Measurements from ENCODE around the gene MED13. TPM values are rescaled to one million over a fixed set of nuclear protein-coding genes. Genes with fewer than 3 reads are reported as not detected.
"Not testable (repeated sequence)": the region's sequence is repeated elsewhere in the genome, so short reads cannot be mapped to it uniquely, and the experiment has no call there.

MED13 gene
- total and polyA plus RNA-seq, 3 experiments from 2014 or later = 3.4 to 63.3 (median 61.2) TPM

DNA sequence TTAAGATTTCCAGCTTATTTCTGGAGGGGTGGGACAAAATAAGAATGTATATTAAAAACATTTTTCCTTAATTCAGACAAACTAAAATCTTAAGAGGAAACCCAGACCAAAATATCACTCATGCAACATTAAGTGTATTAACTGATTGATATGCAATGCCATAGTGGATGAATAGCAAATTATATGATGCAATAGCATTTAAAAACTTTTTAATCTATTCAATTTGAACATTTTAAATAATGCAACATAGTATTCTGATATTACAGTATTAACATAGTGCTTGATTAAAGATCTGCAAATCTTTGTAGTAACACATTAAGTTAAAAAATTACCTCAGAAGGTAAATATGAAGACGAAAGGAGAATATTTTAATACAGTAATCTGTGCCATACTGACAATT lies 122.0 kb downstream of the MED13 start:
- Histone ChIP-seq H3K27me3 (ENCODE audit: insufficient read depth, low read length, poor library complexity, severe bottlenecking) (no peaks in the 10 kb centered on the region), H3K4me1 (ENCODE audit: insufficient read depth, low read length) (no peaks in the 10 kb centered on the region), H3K27ac (ENCODE audit: low read depth, low read length) (no peak overlapping the region), H3K36me3 (ENCODE audit: insufficient read depth, low read length) (peaks cover 15% of the 10 kb centered on the region), H3K4me3 (ENCODE audit: low read length) (no peak overlapping the region), H3K9me3 (ENCODE audit: low read length) (no peaks in the 10 kb centered on the region)
- no peaks in the 10 kb centered on the region for H3K9me3 Mint-ChIP-seq
- no peak for DNase-seq
- no peaks in the 10 kb centered on the region for H3K4me1 Mint-ChIP-seq
- H3K36me3 Mint-ChIP-seq = peaks cover 0 to 51% (median 5%) of the 10 kb centered on the region in 3 donors
- H3K4me3 Mint-ChIP-seq = no peak overlapping the region
- POLR2A ChIA-PET = no interaction called here
- H3K27ac Mint-ChIP-seq = peak overlapping the region in 1 of 8 donors; percentile 17
- CTCF ChIA-PET = no interaction called here
- no peaks in the 10 kb centered on the region for H3K27me3 Mint-ChIP-seq

DNA sequence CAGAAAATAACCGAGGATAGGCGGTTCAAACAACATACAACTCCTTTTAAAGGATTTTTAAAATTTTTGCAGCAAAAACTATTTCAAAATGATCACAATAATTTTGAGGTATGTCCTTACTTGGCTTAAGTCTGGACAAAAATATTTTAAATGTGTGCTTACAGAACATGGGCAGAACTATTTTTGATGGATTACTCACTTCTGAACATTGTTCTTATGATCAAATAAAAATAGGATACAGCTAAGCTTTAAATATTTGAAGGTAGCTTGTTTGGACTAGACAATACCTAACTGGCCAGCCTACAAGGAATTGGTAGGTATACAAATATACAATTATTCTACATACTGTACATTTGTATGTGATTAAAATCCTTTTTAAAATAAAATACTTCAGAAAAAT lies 123.0 kb downstream of the MED13 start:
- DNase-seq = no peak
- Mint-ChIP-seq H3K9me3 (no peaks in the 10 kb centered on the region), H3K4me1 (no peaks in the 10 kb centered on the region), H3K27ac (peak overlapping the region in 1 of 8 donors; percentile 74), H3K36me3 (peaks cover 0 to 41% (median 5%) of the 10 kb centered on the region in 3 donors), H3K4me3 (no peak overlapping the region), H3K27me3 (no peaks in the 10 kb centered on the region)
- H3K27me3 ChIP-seq (ENCODE audit: insufficient read depth, low read length, poor library complexity, severe bottlenecking) = no peaks in the 10 kb centered on the region
- no peak overlapping the region for H3K4me3 ChIP-seq (ENCODE audit: low read length)
- H3K4me1 ChIP-seq (ENCODE audit: insufficient read depth, low read length) = no peaks in the 10 kb centered on the region
- POLR2A ChIA-PET = no interaction called here
- H3K36me3 ChIP-seq (ENCODE audit: insufficient read depth, low read length) = peaks cover 15% of the 10 kb centered on the region
- no peaks in the 10 kb centered on the region for H3K9me3 ChIP-seq (ENCODE audit: low read length)
- no peak overlapping the region for H3K27ac ChIP-seq (ENCODE audit: low read depth, low read length)
- CTCF ChIA-PET = no interaction called here

DNA sequence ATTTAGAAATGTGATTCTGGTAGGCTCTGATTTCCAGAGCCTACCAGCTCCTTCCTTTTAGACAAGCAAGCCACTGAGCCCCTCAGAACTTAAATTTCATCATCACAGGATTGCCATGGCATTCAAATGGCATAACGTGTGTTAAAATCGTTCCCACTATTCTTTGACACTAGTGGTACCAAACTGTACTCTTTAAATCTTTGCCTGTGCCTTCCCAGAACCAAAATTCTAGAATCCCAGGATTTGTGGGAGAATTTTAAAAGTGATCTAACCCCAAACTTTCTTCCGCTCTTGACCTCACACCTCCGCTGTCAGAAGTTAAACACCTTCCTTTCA lies 137.0 kb downstream of the MED13 start:
- Histone ChIP-seq H3K27ac (ENCODE audit: low read depth, low read length) (peak overlapping the region; percentile 84), H3K4me1 (ENCODE audit: insufficient read depth, low read length) (peaks cover 17% of the 10 kb centered on the region), H3K9me3 (ENCODE audit: low read length) (no peaks in the 10 kb centered on the region), H3K27me3 (ENCODE audit: insufficient read depth, low read length, poor library complexity, severe bottlenecking) (no peaks in the 10 kb centered on the region), H3K36me3 (ENCODE audit: insufficient read depth, low read length) (peaks cover 11% of the 10 kb centered on the region), H3K4me3 (ENCODE audit: low read length) (peak overlapping the region; percentile 89)
- Mint-ChIP-seq H3K27me3 (peaks cover 2 to 4% of the 10 kb centered on the region in 2 donors), H3K4me3 (peak overlapping the region; percentile 86 to 96 (median 92)), H3K27ac (peak overlapping the region; percentile 92 to 98 (median 96)), H3K9me3 (no peaks in the 10 kb centered on the region), H3K36me3 (peaks cover 0 to 33% (median 0%) of the 10 kb centered on the region in 3 donors), H3K4me1 (peaks cover 18 to 27% (median 22%) of the 10 kb centered on the region in 3 donors)
- CTCF ChIA-PET = interaction anchor here (1.2 to 1.9 kb wide), 2 partner anchors 15 to 24 kb away, joined by 3 to 4 read pairs; no protein-coding TSS in a partner anchor
- no peak for DNase-seq
- POLR2A ChIA-PET = interaction anchor here (0.5 to 0.7 kb wide), 3 partner anchors 27 to 70 kb away, joined by 3 read pairs; no protein-coding TSS in a partner anchor

DNA sequence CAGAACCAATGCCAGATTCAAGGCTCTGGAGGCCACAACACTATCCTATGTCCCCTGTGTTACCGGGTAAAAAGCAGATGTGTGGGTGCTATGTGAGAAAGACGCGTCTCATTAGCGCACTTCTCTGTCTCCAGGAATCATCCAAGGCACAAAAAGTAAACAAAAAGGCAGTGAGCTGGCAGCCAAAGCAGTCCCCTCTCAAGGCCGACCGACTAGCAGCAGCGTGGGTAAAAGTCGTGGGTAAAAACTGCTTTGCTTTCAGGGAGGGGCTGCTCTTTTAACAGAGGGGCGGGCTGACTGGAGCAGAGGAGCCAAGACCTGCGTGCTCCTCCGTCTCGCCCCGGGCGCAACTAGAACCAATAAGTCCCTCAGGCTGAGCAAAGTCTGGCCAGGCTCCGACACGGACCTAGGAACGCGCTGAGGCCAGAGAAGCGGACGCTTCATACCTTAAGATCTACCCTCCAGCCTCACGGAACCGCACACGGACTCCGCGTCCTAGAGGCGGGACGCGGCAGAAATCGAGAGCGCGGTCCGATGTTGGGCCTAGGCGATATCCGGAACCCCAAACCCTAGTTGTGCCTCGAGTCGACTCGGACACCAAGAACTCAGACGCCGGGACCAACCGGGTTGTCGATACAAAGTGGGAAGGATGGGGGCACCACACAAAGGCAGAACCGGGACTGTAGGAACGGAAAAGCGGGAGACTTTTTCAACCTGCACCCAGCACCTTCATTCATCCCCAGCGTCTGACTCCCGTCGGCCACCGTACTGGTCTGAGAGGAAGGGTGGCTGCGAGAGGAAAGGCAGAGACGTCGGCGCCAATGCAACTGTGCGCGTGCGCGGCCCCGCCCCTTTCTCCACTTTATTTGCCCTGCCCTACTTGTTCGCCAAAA lies 137.6 kb downstream of the MED13 start, which contains the start of gene INTS2:
INTS2 (minus strand) TSS at position 775 of the 893 bp plus-strand sequence. CDS start 1,338 bp downstream, outside the sequence.
- Histone ChIP-seq H3K9me3 (ENCODE audit: low read length) (no peaks in the 10 kb centered on the region), H3K27me3 (ENCODE audit: insufficient read depth, low read length, poor library complexity, severe bottlenecking) (no peaks in the 10 kb centered on the region), H3K4me1 (ENCODE audit: insufficient read depth, low read length) (peaks cover 17% of the 10 kb centered on the region), H3K4me3 (ENCODE audit: low read length) (peak within 1 kb of the TSS; percentile 89), H3K27ac (ENCODE audit: low read depth, low read length) (peak within 1 kb of the TSS; percentile 84), H3K36me3 (ENCODE audit: insufficient read depth, low read length) (peaks cover 11% of the 10 kb centered on the region)
- peak; percentile 92 to 97 (median 94) for DNase-seq
- Mint-ChIP-seq H3K4me3 (peak within 1 kb of the TSS; percentile 86 to 96 (median 92)), H3K36me3 (peaks cover 0 to 35% (median 0%) of the 10 kb centered on the region in 3 donors), H3K4me1 (peaks cover 18 to 27% (median 22%) of the 10 kb centered on the region in 3 donors), H3K9me3 (no peaks in the 10 kb centered on the region), H3K27ac (peak within 1 kb of the TSS; percentile 92 to 98 (median 96)), H3K27me3 (peaks cover 2 to 4% of the 10 kb centered on the region in 2 donors)
- POLR2A ChIA-PET = interaction anchor here (0.6 to 0.7 kb wide), 2 partner anchors 27 to 71 kb away, joined by 3 read pairs; no protein-coding TSS in a partner anchor
- CTCF ChIA-PET = interaction anchor here (1.2 to 1.9 kb wide), 2 partner anchors 14 to 23 kb away, joined by 3 to 4 read pairs; no protein-coding TSS in a partner anchor

DNA sequence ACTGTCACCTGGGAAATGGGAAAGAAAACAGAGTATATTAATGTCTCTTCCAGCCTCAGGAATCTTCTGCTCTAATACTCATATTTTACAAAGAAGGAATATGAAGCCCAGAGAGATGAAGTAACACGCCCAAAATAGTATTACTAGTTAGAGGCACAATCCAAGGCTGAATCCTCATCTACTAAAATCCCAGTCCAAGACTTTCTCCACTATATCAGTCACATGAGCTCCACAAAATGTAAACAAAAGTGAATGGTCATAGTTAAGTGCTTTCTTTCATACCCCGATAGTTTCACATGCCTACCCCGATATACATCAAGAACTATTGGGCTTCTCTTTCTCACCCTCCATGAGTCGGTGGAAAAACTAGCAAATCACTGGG lies 138.3 kb downstream of the MED13 start:
- no peak for DNase-seq
- H3K27ac Mint-ChIP-seq = peak overlapping the region; percentile 92 to 98 (median 96)
- ChIA-PET CTCF (interaction anchor here (1.9 kb wide), 1 partner anchor 22 kb away, joined by 4 read pairs; no protein-coding TSS in a partner anchor), POLR2A (no interaction called here)
- no peaks in the 10 kb centered on the region for H3K27me3 ChIP-seq (ENCODE audit: insufficient read depth, low read length, poor library complexity, severe bottlenecking)
- H3K4me1 ChIP-seq (ENCODE audit: insufficient read depth, low read length) = peaks cover 17% of the 10 kb centered on the region
- H3K4me3 Mint-ChIP-seq = peak overlapping the region; percentile 86 to 96 (median 92)
- H3K4me3 ChIP-seq (ENCODE audit: low read length) = peak overlapping the region; percentile 89
- no peaks in the 10 kb centered on the region for H3K9me3 Mint-ChIP-seq
- peaks cover 18 to 27% (median 22%) of the 10 kb centered on the region in 3 donors for H3K4me1 Mint-ChIP-seq
- H3K9me3 ChIP-seq (ENCODE audit: low read length) = no peaks in the 10 kb centered on the region
- peak overlapping the region; percentile 84 for H3K27ac ChIP-seq (ENCODE audit: low read depth, low read length)
- peaks cover 2 to 4% of the 10 kb centered on the region in 2 donors for H3K27me3 Mint-ChIP-seq
- H3K36me3 ChIP-seq (ENCODE audit: insufficient read depth, low read length) = peaks cover 11% of the 10 kb centered on the region
- H3K36me3 Mint-ChIP-seq = peaks cover 0 to 38% (median 0%) of the 10 kb centered on the region in 3 donors

DNA sequence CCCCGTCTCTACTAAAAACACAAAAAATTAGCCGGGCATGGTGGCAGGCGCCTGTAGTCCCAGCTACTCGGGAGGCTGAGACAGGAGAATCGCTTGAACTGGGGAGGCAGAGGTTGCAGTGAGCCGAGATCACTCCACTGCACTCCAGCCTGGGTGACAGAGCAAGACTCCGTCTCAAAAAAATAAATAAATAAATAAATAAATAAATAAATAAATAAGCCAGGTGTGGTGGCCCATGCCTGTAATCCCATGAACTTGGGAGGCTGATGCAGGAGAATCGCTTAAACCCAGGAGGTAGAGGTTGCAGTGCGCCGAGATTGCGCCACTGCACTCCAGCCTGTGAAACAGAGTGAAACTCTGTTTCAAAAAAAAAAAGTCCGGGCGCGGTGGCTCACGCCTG lies 149.9 kb downstream of the MED13 start:
- H3K27ac ChIP-seq (ENCODE audit: low read depth, low read length); H3K9me3 ChIP-seq (ENCODE audit: low read length); DNase-seq; H3K4me3 Mint-ChIP-seq; H3K4me1 ChIP-seq (ENCODE audit: insufficient read depth, low read length); H3K27me3 Mint-ChIP-seq; H3K4me3 ChIP-seq (ENCODE audit: low read length); H3K27me3 ChIP-seq (ENCODE audit: insufficient read depth, low read length, poor library complexity, severe bottlenecking); CTCF ChIA-PET; H3K9me3 Mint-ChIP-seq; H3K27ac Mint-ChIP-seq; POLR2A ChIA-PET: not testable (repeated sequence)
- peaks cover 11% of the 10 kb centered on the region for H3K36me3 ChIP-seq (ENCODE audit: insufficient read depth, low read length)
- Mint-ChIP-seq H3K4me1 (peaks cover 8 to 12% (median 9%) of the 10 kb centered on the region in 3 donors), H3K36me3 (peaks cover 10 to 63% (median 22%) of the 10 kb centered on the region in 3 donors)

DNA sequence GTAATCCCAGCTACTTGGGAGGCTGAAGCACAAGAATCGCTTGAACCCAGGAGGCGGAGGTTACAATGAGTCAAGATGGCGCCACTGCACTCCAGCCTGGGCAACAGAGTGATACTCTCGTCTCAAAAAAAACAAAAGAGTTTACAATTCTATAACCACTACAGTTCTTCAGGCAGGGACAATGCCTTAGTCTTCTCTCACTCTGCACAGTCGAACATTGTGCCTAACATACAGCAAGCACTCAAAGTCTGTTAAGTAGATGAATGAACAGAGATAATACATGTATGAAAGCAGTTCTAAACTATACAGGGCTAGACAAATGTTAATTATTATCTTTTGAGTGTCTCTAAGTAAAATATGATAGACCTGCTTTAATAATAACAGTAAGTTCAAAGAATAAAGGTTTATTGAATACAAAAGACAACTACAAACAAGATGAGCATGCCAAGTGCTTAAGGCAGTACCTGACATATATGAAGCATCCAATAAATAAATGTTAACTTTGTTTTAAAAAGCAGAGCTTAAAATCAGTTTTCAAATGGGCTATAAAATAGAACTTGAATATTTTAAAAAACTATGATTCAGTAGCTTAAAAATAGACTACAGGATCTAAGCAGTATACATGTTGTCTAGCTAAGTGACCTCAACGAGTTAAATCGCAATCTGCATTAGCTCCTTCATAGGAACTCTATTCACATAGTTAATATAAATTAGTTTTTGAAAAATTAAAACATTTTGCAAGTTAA lies 156.6 kb downstream of the MED13 start:
- H3K36me3 Mint-ChIP-seq = peaks cover 8 to 55% (median 23%) of the 10 kb centered on the region in 3 donors
- Histone ChIP-seq H3K27ac (ENCODE audit: low read depth, low read length) (no peak overlapping the region), H3K36me3 (ENCODE audit: insufficient read depth, low read length) (peaks cover 18% of the 10 kb centered on the region), H3K4me1 (ENCODE audit: insufficient read depth, low read length) (no peaks in the 10 kb centered on the region), H3K9me3 (ENCODE audit: low read length) (no peaks in the 10 kb centered on the region), H3K4me3 (ENCODE audit: low read length) (no peak overlapping the region), H3K27me3 (ENCODE audit: insufficient read depth, low read length, poor library complexity, severe bottlenecking) (no peaks in the 10 kb centered on the region)
- H3K9me3 Mint-ChIP-seq = no peaks in the 10 kb centered on the region
- DNase-seq = no peak
- H3K27me3 Mint-ChIP-seq = no peaks in the 10 kb centered on the region
- ChIA-PET POLR2A (no interaction called here), CTCF (no interaction called here)
- H3K4me3 Mint-ChIP-seq = no peak overlapping the region
- peaks cover 7 to 14% (median 10%) of the 10 kb centered on the region in 3 donors for H3K4me1 Mint-ChIP-seq
- peak overlapping the region in 1 of 8 donors; percentile 60 for H3K27ac Mint-ChIP-seq
